GM12865 (cell line): ENCODE results near the gene ASIP.
"Not testable (repeated sequence)": the region's sequence is repeated elsewhere in the genome, so short reads cannot be mapped to it uniquely, and the experiment has no call there.

ENCODE experiments used
- DNase-seq: peaks from one replicate; pipeline ENCODE4 v3.0.0; 2010; ENCODE audit warnings: low read depth
- H3K4me3 ChIP-seq: 2 replicates; pipeline ENCODE4 v1.5.1; 2011; ENCODE audit warnings: mild to moderate bottlenecking, low read depth, low read length, control low read depth
- TF ChIP-seq, protein P1 (sequence below): IDR thresholded peaks from 2 replicates; pipeline ENCODE4 v1.5.1; 2011; ENCODE audit warnings: low read length, control low read depth, low read depth, inconsistent platforms; ENCODE audit not compliant: insufficient read depth; ENCODE audit errors: missing control alignments

ASIP gene

DNA sequence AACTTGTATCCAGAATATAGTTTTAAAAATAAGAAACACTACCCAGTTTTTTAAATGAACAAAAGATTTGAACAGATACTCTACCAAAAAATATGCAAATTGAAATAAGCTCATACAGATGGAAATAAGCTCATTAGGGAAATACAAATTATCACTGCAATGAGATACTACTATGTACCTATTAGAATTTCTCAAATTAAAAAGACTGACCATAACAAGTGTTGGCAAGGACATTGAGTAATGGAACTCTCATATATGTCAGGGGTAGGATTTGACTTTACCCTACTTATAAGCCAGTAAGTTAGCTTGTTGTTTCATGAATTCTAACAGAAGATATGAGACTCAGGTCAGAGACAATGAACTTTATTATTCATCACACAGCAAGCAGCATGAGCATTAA lies 9.6 kb upstream of the ASIP start:
- H3K4me3 ChIP-seq, result no peak overlapping the region
- no peak for DNase-seq
- TF ChIP-seq, protein P1, sequence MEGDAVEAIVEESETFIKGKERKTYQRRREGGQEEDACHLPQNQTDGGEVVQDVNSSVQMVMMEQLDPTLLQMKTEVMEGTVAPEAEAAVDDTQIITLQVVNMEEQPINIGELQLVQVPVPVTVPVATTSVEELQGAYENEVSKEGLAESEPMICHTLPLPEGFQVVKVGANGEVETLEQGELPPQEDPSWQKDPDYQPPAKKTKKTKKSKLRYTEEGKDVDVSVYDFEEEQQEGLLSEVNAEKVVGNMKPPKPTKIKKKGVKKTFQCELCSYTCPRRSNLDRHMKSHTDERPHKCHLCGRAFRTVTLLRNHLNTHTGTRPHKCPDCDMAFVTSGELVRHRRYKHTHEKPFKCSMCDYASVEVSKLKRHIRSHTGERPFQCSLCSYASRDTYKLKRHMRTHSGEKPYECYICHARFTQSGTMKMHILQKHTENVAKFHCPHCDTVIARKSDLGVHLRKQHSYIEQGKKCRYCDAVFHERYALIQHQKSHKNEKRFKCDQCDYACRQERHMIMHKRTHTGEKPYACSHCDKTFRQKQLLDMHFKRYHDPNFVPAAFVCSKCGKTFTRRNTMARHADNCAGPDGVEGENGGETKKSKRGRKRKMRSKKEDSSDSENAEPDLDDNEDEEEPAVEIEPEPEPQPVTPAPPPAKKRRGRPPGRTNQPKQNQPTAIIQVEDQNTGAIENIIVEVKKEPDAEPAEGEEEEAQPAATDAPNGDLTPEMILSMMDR, result no peak

DNA sequence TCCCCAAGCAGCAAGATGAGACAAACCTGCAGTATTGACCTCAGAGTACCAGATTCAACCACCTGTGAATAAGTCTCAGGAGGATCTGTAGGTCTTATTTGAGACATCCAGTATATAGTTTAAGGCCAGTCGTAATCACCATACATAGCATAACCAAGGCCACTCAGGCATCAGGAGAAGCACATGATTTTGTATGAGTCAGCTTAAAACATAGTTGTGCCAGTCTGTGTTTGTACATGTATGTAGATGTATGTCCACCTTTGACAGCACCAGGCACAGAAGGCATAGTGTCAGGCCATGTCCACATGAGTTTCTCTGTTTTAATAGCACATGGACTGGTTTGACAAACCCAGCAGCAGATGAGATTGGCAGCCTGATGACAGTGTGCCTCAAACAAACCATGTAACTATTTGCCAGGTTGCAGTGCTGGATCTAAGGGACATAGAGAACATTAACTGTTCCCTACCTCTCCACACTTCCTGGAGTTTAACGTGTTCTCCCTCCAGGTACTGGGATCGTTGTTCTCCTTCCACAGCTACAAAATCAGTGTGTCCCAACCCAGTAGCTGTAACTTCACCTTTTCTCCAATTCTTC lies 8.6 kb upstream of the ASIP start:
- no peak for DNase-seq

GRCh38 chr20:34233687-34234086 lies 7.5 kb upstream of the ASIP start:
- TF ChIP-seq, protein P1, result no peak
- no peak for DNase-seq
- no peak overlapping the region for H3K4me3 ChIP-seq

More for the DNA sequence above, 8.6 kb upstream of the ASIP start:
- TF ChIP-seq, protein P1, result no peak
- H3K4me3 ChIP-seq, result no peak overlapping the region

- TF ChIP-seq, protein P1, result no peak
- H3K4me3 ChIP-seq, result no peak overlapping the region
- no peak for DNase-seq
Observed at GRCh38 chr20:34235875-34236274, 5.3 kb upstream of the ASIP start.

GRCh38 chr20:34237942-34238341 lies 3.3 kb upstream of the ASIP start:
- TF ChIP-seq, protein P1, result no peak
- DNase-seq, result no peak
- no peak overlapping the region for H3K4me3 ChIP-seq

DNA sequence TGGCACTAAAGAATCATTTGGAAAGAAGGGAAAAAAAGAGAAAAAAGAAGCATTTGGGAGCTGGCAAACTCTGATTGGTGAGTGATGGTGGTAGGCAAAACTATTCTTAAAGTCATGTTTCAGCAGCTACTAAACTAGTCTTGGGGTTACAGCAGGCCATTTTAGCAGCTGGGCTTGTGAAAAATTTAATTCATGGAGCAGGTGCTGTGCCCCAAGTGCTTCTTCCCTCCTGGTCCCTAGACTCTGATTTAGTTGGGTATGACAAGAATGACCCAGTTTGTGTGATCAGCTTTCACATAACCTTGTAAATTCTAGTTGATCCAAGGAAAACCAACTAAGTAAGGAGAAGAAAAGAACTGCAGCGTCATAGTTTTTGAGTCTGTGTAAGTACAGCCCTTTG lies 1.1 kb upstream of the ASIP start:
- H3K4me3 ChIP-seq, result no peak overlapping the region
- TF ChIP-seq, protein P1, result no peak
- DNase-seq, result no peak

DNA sequence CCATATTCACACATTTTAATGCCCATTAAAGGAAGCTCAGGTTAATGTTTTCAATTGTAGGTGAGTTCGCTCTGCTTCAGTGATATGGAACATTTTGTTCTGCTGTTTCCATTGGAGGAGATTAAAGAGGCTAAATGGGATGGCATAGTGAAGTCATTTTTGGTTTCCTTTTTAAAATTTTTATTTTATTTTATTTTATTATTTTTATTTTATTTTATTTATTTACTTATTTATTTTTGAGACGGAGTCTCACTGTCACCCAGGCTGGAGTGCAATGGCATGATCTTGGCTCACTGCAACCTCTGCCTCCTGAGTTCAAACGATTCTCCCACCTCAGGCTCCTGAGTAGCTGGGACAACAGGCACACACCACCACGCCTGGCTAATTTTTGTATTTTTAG lies 792 bp downstream of the ASIP start:
- DNase-seq, H3K4me3 ChIP-seq: not testable (repeated sequence)

GRCh38 chr20:34242879-34243278 lies 1.7 kb downstream of the ASIP start:
- H3K4me3 ChIP-seq, result no peak overlapping the region
- DNase-seq, result no peak
- TF ChIP-seq, protein P1, result no peak
